Gastrocnemius medialis (tissue), 4 donors: ENCODE measurements around the gene EYS. TPM values are rescaled to one million over a fixed set of nuclear protein-coding genes. Genes with fewer than 3 reads are reported as not detected.

ENCODE experiments used
- ATAC-seq, 2 donors: fragments of 150-250 bp; one replicate each; pipeline ENCODE4 v1.9.1; 2016
- DNase-seq, 2 donors: peaks; one replicate each; pipeline ENCODE4 v3.0.0-alpha.2; 2019
- H3K27ac ChIP-seq, 4 donors: fragments of 200-600 bp; sonication (generic); 1 replicate in 1 of 4; 2 replicates in 3 of 4; pipeline ENCODE4 v1.5.1; 2016 to 2018; ENCODE audit warnings: mild to moderate bottlenecking in 2 of 4, moderate library complexity in 1 of 4
- H3K27me3 ChIP-seq, 3 donors: fragments of 200-600 bp; sonication (generic) in 2 of 3; 1 replicate in 1 of 3; 2 replicates in 2 of 3; pipeline versions ENCODE4 v1.5.1 to v1.6.0; 2016 to 2019; ENCODE audit warnings: mild to moderate bottlenecking in 1 of 3, moderate library complexity in 1 of 3
- H3K36me3 ChIP-seq, 2 donors: fragments of 200-600 bp; sonication (generic) in 1 of 2; one replicate each; pipeline ENCODE4 v1.5.1; 2017 to 2018
- H3K4me1 ChIP-seq, 2 donors: fragments of 200-600 bp; sonication (generic) in 1 of 2; one replicate each; pipeline ENCODE4 v1.5.1; 2016 to 2017; ENCODE audit warnings: mild to moderate bottlenecking in 2 of 2
- H3K4me3 ChIP-seq, 4 donors: fragments of 200-600 bp; sonication (generic) in 3 of 4; 1 replicate in 1 of 4; 2 replicates in 3 of 4; pipeline ENCODE4 v1.5.1; 2016 to 2019; ENCODE audit warnings: mild to moderate bottlenecking in 2 of 4
- H3K9me3 ChIP-seq, 3 donors: fragments of 200-600 bp; sonication (generic) in 2 of 3; 1 replicate in 1 of 3; 2 replicates in 2 of 3; pipeline ENCODE4 v1.5.1; 2016 to 2019
- CTCF ChIP-seq, 5 experiments: fragments of 450-650 bp in 3 of 5; fragments of 200-600 bp in 2 of 5; sonication (generic) in 2 of 5; IDR thresholded peaks in 4 of 5; conservative IDR thresholded peaks in 1 of 5; 1 replicate in 4 of 5; 2 replicates in 1 of 5; pipeline ENCODE4 v1.5.1; 2016 to 2019; ENCODE audit warnings: antibody characterized with exemption in 5 of 5, mild to moderate bottlenecking in 3 of 5, moderate library complexity in 3 of 5
- POLR2A ChIP-seq, 2 donors: fragments of 450-650 bp; IDR thresholded peaks; one replicate each; pipeline ENCODE4 v1.6.1; 2017; ENCODE audit warnings: antibody characterized with exemption in 2 of 2, mild to moderate bottlenecking in 2 of 2, moderate library complexity in 2 of 2
- in situ Hi-C, 4 donors: fragments of 200-750 bp; cut with MboI; loops; one replicate each; pipeline versions ENCODE4 v1.15.0 to v1.8.0; 2017; ENCODE audit warnings: low sequenced_read_pairs in 4 of 4
- intact Hi-C: fragments of 100-400 bp; cut with DNase I; formaldehyde crosslinking; loops from one replicate; pipeline ENCODE4 v1.15.1; 2023; ENCODE audit warnings: low total_unique reads
- total RNA-seq, 4 donors: library from RNA; depleted of rRNA; stranded (reverse); fragments of >200 nt; gene quantifications; one replicate each; pipeline versions ENCODE4 v1.1.0 to v1.2.3, GENCODE V29; 2016

The EYS gene
- total RNA-seq, 4 donors from 2014 or later: 0.20 TPM; not detected in 3

DNA sequence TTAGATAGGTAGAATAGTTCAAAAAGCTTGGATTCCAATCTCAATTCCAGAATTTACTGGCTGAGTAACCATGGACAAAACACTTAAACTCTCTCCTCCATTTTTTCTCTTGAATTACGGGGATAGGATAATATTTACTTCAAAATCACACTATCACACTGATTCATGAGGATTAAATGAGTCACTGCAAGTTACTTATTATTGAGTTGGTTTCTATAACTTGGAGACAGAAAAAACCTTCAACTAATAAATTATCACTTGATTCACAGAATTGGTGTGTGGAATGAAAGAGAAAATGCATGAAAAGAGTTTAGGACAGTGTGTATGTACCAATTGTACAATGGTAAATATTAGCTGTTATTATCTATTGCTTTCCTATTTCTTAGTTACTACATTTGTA is 1486.2 kb downstream of the EYS start:
- no peaks in the 10 kb centered on the region for H3K4me1 ChIP-seq

DNA sequence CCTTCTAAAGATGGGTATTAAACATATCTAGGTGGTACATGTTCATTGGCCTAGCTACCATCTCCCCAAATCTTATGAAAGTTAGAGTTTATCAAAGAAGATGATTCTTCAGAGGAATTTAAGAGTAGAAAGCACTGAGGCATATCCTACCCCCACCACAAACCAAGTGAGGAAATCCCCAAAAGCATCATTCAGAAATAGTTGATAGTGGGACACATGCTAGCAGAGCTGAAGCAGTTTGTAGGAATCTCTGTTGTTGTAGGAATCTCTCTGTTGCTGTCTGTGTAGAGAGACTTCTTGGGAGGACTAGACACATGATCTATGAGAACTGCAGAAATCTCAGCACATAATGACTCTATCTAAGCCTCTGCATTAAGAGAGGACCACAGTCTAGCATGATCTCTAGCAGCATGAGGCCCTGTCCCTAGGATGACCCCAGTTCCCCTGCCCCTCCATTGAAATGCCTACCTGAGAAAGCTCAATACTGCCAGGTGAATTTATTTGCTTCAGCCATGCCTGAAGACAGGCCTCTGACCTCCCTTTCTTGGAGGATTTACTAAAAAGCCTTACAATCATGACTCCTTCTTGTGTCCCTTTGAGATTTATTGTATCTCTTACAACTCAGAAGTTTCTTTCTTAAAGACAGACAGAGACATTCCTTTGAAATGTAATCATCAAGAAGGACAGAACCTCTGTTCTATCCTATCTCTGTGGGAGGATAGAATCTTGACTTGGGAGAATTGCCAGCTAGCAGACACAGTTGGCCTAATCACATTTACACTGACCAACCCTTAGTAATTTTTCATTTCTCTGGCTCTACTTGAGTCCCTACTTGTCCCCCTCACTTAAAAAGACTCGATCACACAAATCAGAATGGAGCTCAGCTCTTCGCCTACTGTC is 1489.1 kb downstream of the EYS start:
- in situ Hi-C loops: no loop called here
- DNase-seq (no peak), ATAC-seq (no peak)
- Histone ChIP-seq H3K9me3 (no peaks in the 10 kb centered on the region), H3K36me3 (no peaks in the 10 kb centered on the region), H3K4me1 (no peaks in the 10 kb centered on the region), H3K27ac (no peak overlapping the region), H3K27me3 (no peaks in the 10 kb centered on the region), H3K4me3 (no peak overlapping the region)
- no peak for TF ChIP-seq CTCF (IDR thresholded peaks at IDR 0.05 in 4 of 5, conservative IDR thresholded peaks at IDR 0.05 in 1 of 5)
- TF ChIP-seq POLR2A (IDR thresholded peaks at IDR 0.05): no peak
- intact Hi-C loops: no loop called here

More for the DNA sequence above, 1486.2 kb downstream of the EYS start:
- Histone ChIP-seq H3K27me3 (no peaks in the 10 kb centered on the region), H3K27ac (no peak overlapping the region), H3K36me3 (no peaks in the 10 kb centered on the region), H3K4me3 (no peak overlapping the region), H3K9me3 (no peaks in the 10 kb centered on the region)
- no peak for ATAC-seq
- DNase-seq: no peak
- intact Hi-C loops (no loop called here), in situ Hi-C loops (no loop called here)
- TF ChIP-seq CTCF (IDR thresholded peaks at IDR 0.05 in 4 of 5, conservative IDR thresholded peaks at IDR 0.05 in 1 of 5): no peak
- TF ChIP-seq POLR2A (IDR thresholded peaks at IDR 0.05): no peak

DNA sequence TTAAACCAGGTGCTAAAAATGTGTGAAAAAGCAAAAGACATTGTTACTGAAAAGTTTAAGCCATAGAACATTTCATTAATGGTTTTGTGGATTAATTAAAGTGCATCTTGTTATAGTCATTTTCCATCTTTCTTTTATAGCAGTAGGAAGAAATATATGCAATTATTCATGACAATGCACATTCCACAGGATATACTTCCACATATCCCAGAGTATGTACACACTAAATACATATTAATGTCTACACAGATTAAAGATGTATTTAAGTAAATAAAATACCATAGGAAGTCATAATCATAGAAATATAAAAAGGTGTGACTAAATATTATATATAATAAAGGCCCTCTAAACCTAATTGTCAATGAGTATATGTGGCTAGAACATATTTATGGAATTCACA is 1492.7 kb downstream of the EYS start:
- in situ Hi-C loops (no loop called here), intact Hi-C loops (no loop called here)
- DNase-seq (no peak), ATAC-seq (no peak)
- no peak overlapping the region for H3K4me3 ChIP-seq
- H3K36me3 ChIP-seq: no peaks in the 10 kb centered on the region
- no peaks in the 10 kb centered on the region for H3K27me3 ChIP-seq
- no peaks in the 10 kb centered on the region for H3K9me3 ChIP-seq
- no peak for TF ChIP-seq CTCF (IDR thresholded peaks at IDR 0.05 in 4 of 5, conservative IDR thresholded peaks at IDR 0.05 in 1 of 5)
- no peak for TF ChIP-seq POLR2A (IDR thresholded peaks at IDR 0.05)
- no peak overlapping the region for H3K27ac ChIP-seq
- no peaks in the 10 kb centered on the region for H3K4me1 ChIP-seq

DNA sequence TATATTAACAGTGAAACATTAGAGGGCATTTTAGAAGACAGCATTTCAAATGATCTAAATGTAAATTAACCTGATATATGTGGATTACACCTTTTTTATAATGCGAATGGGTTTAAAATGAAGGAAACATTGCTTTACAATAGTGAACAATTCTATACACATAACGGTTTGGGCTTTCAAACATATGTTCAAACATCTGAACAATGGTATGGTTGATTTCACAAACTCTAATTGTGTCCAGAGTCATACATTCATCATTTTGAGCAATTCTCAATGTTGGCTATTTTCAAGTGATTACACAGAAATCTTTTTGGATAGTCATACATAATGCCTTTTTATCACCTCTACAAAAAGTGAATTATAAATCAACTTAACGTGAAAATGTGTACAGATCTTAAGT is 1493.3 kb downstream of the EYS start:
- H3K4me3 ChIP-seq: no peak overlapping the region
- DNase-seq (no peak), ATAC-seq (no peak)
- no peak overlapping the region for H3K27ac ChIP-seq
- no peaks in the 10 kb centered on the region for H3K9me3 ChIP-seq
- intact Hi-C loops: no loop called here
- no peaks in the 10 kb centered on the region for H3K36me3 ChIP-seq
- H3K4me1 ChIP-seq: no peaks in the 10 kb centered on the region
- no peaks in the 10 kb centered on the region for H3K27me3 ChIP-seq
- TF ChIP-seq POLR2A (IDR thresholded peaks at IDR 0.05): no peak
- no peak for TF ChIP-seq CTCF (IDR thresholded peaks at IDR 0.05 in 4 of 5, conservative IDR thresholded peaks at IDR 0.05 in 1 of 5)
- in situ Hi-C loops: no loop called here
